GM23338 (cell line): ENCODE data around the gene PGLYRP4. TPM values are rescaled to one million over a fixed set of nuclear protein-coding genes. Genes with fewer than 3 reads are reported as not detected.

Experiments
- ATAC-seq: fragments of 200-7000 bp; cut with Tn5 transposase; 3 replicates; pipeline ENCODE4 v1.9.1; 2020
- DNase-seq: peaks from one replicate; pipeline ENCODE4 v3.0.0-alpha.2; 2015; ENCODE audit warnings: low spot score
- H2AFZ ChIP-seq: fragments of 200-600 bp; sonication (generic); 2 replicates; pipeline ENCODE4 v1.8.0; 2016; ENCODE audit warnings: antibody characterized with exemption, mild to moderate bottlenecking, moderate library complexity
- H3F3A ChIP-seq: fragments of 200-600 bp; sonication (generic); replicated peaks from 2 replicates; pipeline ENCODE4 v1.8.0; 2017; ENCODE audit warnings: antibody characterized with exemption, mixed run types, low read depth
- H3K27ac ChIP-seq: fragments of 200-600 bp; sonication (generic); 2 replicates; pipeline ENCODE4 v1.6.1; 2016; ENCODE audit warnings: low read depth
- H3K27me3 ChIP-seq: fragments of 200-600 bp; sonication (generic); 2 replicates; pipeline ENCODE4 v1.8.0; 2016; ENCODE audit warnings: mild to moderate bottlenecking, mixed run types, moderate library complexity; ENCODE audit not compliant: insufficient read depth
- H3K36me3 ChIP-seq: fragments of 200-600 bp; sonication (generic); 2 replicates; pipeline ENCODE4 v1.8.0; 2016; ENCODE audit warnings: mild to moderate bottlenecking; ENCODE audit not compliant: insufficient read depth
- H3K4me1 ChIP-seq: fragments of 200-600 bp; sonication (generic); 2 replicates; pipeline ENCODE4 v1.8.0; 2016; ENCODE audit warnings: mild to moderate bottlenecking, moderate library complexity; ENCODE audit not compliant: insufficient read depth
- H3K4me2 ChIP-seq: fragments of 200-600 bp; sonication (generic); 2 replicates; pipeline ENCODE4 v1.7.1; 2017; ENCODE audit warnings: mixed run types
- H3K4me3 ChIP-seq: fragments of 200-600 bp; sonication (generic); 2 replicates; pipeline ENCODE4 v1.6.1; 2016; ENCODE audit warnings: mixed run types
- H3K79me2 ChIP-seq: fragments of 200-600 bp; sonication (generic); replicated peaks from 2 replicates; pipeline ENCODE4 v1.8.0; 2017; ENCODE audit warnings: mild to moderate bottlenecking; ENCODE audit not compliant: insufficient read depth
- H3K9me2 ChIP-seq: fragments of 200-600 bp; sonication (generic); 2 replicates; pipeline ENCODE4 v1.8.0; 2017; ENCODE audit not compliant: insufficient read depth
- H4K20me1 ChIP-seq: fragments of 200-600 bp; sonication (generic); replicated peaks from 2 replicates; pipeline ENCODE4 v1.8.0; 2017; ENCODE audit warnings: mild to moderate bottlenecking; ENCODE audit not compliant: insufficient read depth
- H3K27ac Mint-ChIP-seq: 2 replicates; pipeline ENCODE4 v1.8.0; 2020; ENCODE audit warnings: inconsistent platforms, mild to moderate bottlenecking, moderate library complexity, mixed read lengths
- H3K27me3 Mint-ChIP-seq: 3 replicates; pipeline ENCODE4 v1.8.0; 2022; ENCODE audit warnings: low read depth, mild to moderate bottlenecking, moderate library complexity, mixed read lengths, inconsistent platforms; ENCODE audit not compliant: insufficient read depth, poor library complexity
- H3K36me3 Mint-ChIP-seq: 3 replicates; pipeline ENCODE4 v1.8.0; 2021; ENCODE audit warnings: low read depth, mild to moderate bottlenecking, inconsistent platforms, moderate library complexity, mixed read lengths
- H3K4me1 Mint-ChIP-seq: 3 replicates; pipeline ENCODE4 v1.8.0; 2020; ENCODE audit warnings: mild to moderate bottlenecking, inconsistent platforms, mixed read lengths
- H3K4me3 Mint-ChIP-seq: 3 replicates; pipeline ENCODE4 v1.8.0; 2021; ENCODE audit warnings: moderate library complexity, mild to moderate bottlenecking, inconsistent platforms, mixed read lengths
- H3K9me3 Mint-ChIP-seq: 3 replicates; pipeline ENCODE4 v1.8.0; 2020; ENCODE audit warnings: moderate library complexity, mild to moderate bottlenecking, inconsistent platforms, mixed read lengths
- CREB1 ChIP-seq: fragments of 250-450 bp; sonication (Bioruptor Pico); IDR thresholded peaks from 2 replicates; pipeline ENCODE4 v1.5.0; 2020; ENCODE audit warnings: low read depth, mild to moderate bottlenecking, moderate library complexity
- ETS1 ChIP-seq: IDR thresholded peaks from 2 replicates; pipeline ENCODE4 v1.6.1; 2016; ENCODE audit warnings: antibody characterized with exemption
- NANOG ChIP-seq: IDR thresholded peaks from 2 replicates; pipeline ENCODE4 v1.6.1; 2016; ENCODE audit warnings: antibody characterized with exemption, borderline replicate concordance
- ZNF114 ChIP-seq: fragments of 250-450 bp; sonication (Bioruptor Pico); IDR thresholded peaks from 2 replicates; pipeline ENCODE4 v1.5.0; 2020; ENCODE audit warnings: mild to moderate bottlenecking, moderate library complexity
- ZNF331 ChIP-seq: fragments of 250-450 bp; sonication (Bioruptor Pico); IDR thresholded peaks from 2 replicates; pipeline ENCODE4 v1.5.0; 2020; ENCODE audit warnings: low read depth, mild to moderate bottlenecking, moderate library complexity
- ZNF462 ChIP-seq: fragments of 250-450 bp; sonication (Bioruptor Pico); IDR thresholded peaks from 2 replicates; pipeline ENCODE4 v1.5.0; 2020; ENCODE audit warnings: mild to moderate bottlenecking, moderate library complexity
- polyA plus RNA-seq: library from polyadenylated mRNA; unstranded; fragments of >200 nt; fragmentation: Nextera tagmentation; extraction: Ambion mirVana; gene quantifications from 2 replicates; pipeline ENCODE4 v1.2.1, GENCODE V29; 2016
- total RNA-seq: library from RNA; depleted of rRNA; stranded (reverse); fragments of >200 nt; shearing (Covaris generic); gene quantifications from 2 replicates; pipeline ENCODE4 v1.2.3, GENCODE V29; 2014

PGLYRP4 gene
- total and polyA plus RNA-seq, 2 experiments from 2014 or later = not detected

- no peaks in the 10 kb centered on the region for H3K4me1 ChIP-seq
- H4K20me1 ChIP-seq = no peaks in the 10 kb centered on the region
- no peak overlapping the region for H3K27ac ChIP-seq
- H3K9me3 Mint-ChIP-seq = no peaks in the 10 kb centered on the region
- H3K79me2 ChIP-seq = no peaks in the 10 kb centered on the region
- no peak overlapping the region for H3K4me3 Mint-ChIP-seq
- no peaks in the 10 kb centered on the region for H3K4me1 Mint-ChIP-seq
- H3K27me3 Mint-ChIP-seq = peaks cover 3% of the 10 kb centered on the region
- no peak overlapping the region for H2AFZ ChIP-seq
- no peaks in the 10 kb centered on the region for H3K36me3 Mint-ChIP-seq
- DNase-seq = no peak
- H3K9me2 ChIP-seq = no peaks in the 10 kb centered on the region; the same call in 1 of the 2 replicates
- no peak for ATAC-seq
- H3K27me3 ChIP-seq = no peaks in the 10 kb centered on the region
- TF ChIP-seq ETS1 = no peak
- no peak for TF ChIP-seq ZNF462 (CRISPR knock-in tag)
- TF ChIP-seq NANOG = no peak
- no peak for TF ChIP-seq ZNF114 (CRISPR knock-in tag)
- no peak for TF ChIP-seq ZNF331 (CRISPR knock-in tag)
- H3K4me2 ChIP-seq = no peak overlapping the region
- H3K4me3 ChIP-seq = no peak overlapping the region
- no peaks in the 10 kb centered on the region for H3K36me3 ChIP-seq
- H3K27ac Mint-ChIP-seq = no peak overlapping the region
- H3F3A ChIP-seq = no peaks in the 10 kb centered on the region
Measured at GRCh38 chr1:153364156-153364555, 15.5 kb upstream of the PGLYRP4 start.

- Mint-ChIP-seq H3K27ac (no peak overlapping the region), H3K36me3 (no peaks in the 10 kb centered on the region), H3K4me1 (no peaks in the 10 kb centered on the region), H3K9me3 (no peaks in the 10 kb centered on the region), H3K4me3 (no peak overlapping the region), H3K27me3 (peaks cover 4% of the 10 kb centered on the region)
- Histone ChIP-seq H3K27ac (no peak overlapping the region), H3F3A (no peaks in the 10 kb centered on the region), H3K27me3 (no peaks in the 10 kb centered on the region), H3K4me1 (no peaks in the 10 kb centered on the region), H3K79me2 (no peaks in the 10 kb centered on the region), H3K4me2 (no peak overlapping the region), H4K20me1 (no peaks in the 10 kb centered on the region), H3K9me2 (no peaks in the 10 kb centered on the region; the same call in 1 of the 2 replicates), H3K4me3 (no peak overlapping the region), H2AFZ (no peak overlapping the region), H3K36me3 (no peaks in the 10 kb centered on the region)
- ATAC-seq = no peak
- no peak for TF ChIP-seq CREB1
- DNase-seq = no peak
Measured at GRCh38 chr1:153363641-153364040, 15.0 kb upstream of the PGLYRP4 start.
